OCI-LY7 (cell line): Measurements from ENCODE around the gene FZD8. TPM values are rescaled to one million over a fixed set of nuclear protein-coding genes. Genes with fewer than 3 reads are reported as not detected.

ENCODE experiments used
- BruUV-seq: library from RNA; stranded (reverse); fragments of 400-500 nt; replicated peaks from 2 replicates; lab custom pipeline; 2021; lab: Mats Ljungman, UMichigan
- CTCF ChIA-PET: fragments of 300-600 bp; sonication (Branson Sonifier 250); formaldehyde crosslinking; loops from one replicate; lab custom pipeline; 2022; ENCODE audit warnings: antibody characterized with exemption; ENCODE audit not compliant: unreplicated experiment; lab: Charles Lee
- POLR2A ChIA-PET: fragments of 300-600 bp; sonication (Branson Sonifier 250); formaldehyde crosslinking; loops from one replicate; lab custom pipeline; 2022; ENCODE audit warnings: antibody characterized with exemption; lab: Charles Lee
- DNase-seq: peaks from one replicate; pipeline ENCODE4 v3.0.0-alpha.2; 2015; ENCODE audit warnings: low spot score
- H2AFZ ChIP-seq: fragments of 200-600 bp; sonication (generic), shearing (Covaris generic); 2 replicates; pipeline ENCODE4 v1.6.1; 2014; ENCODE audit warnings: mild to moderate bottlenecking, antibody characterized with exemption, low read length, moderate library complexity
- H3K27ac ChIP-seq: fragments of 200-600 bp; sonication (generic); 2 replicates; pipeline ENCODE4 v1.5.1; 2014; ENCODE audit warnings: mixed run types, low read depth, mild to moderate bottlenecking, moderate library complexity, low read length, inconsistent platforms; ENCODE audit not compliant: poor library complexity, severe bottlenecking
- H3K36me3 ChIP-seq: fragments of 200-600 bp; sonication (generic); 2 replicates; pipeline ENCODE4 v1.6.1; 2014; ENCODE audit warnings: mild to moderate bottlenecking, antibody characterized with exemption, low read length, moderate library complexity, mixed read lengths; ENCODE audit not compliant: insufficient read depth
- H3K4me1 ChIP-seq: fragments of 200-600 bp; sonication (generic); 2 replicates; pipeline ENCODE4 v1.5.1; 2014; ENCODE audit warnings: mild to moderate bottlenecking, low read length; ENCODE audit not compliant: insufficient read depth, poor library complexity, severe bottlenecking
- H3K4me2 ChIP-seq: fragments of 200-600 bp; sonication (generic); 2 replicates; pipeline ENCODE4 v1.6.1; 2014; ENCODE audit warnings: mild to moderate bottlenecking, low read length
- H3K4me3 ChIP-seq: fragments of 200-600 bp; sonication (generic); 2 replicates; pipeline ENCODE4 v1.5.1; 2014; ENCODE audit warnings: mild to moderate bottlenecking, low read depth, low read length; ENCODE audit not compliant: poor library complexity, severe bottlenecking
- H3K79me2 ChIP-seq: fragments of 200-600 bp; sonication (generic); 2 replicates; pipeline ENCODE4 v1.6.1; 2016; ENCODE audit warnings: low read depth, mild to moderate bottlenecking, low read length, moderate library complexity, mixed read lengths; ENCODE audit not compliant: insufficient read depth
- H3K9me2 ChIP-seq: fragments of 200-600 bp; sonication (generic); 2 replicates; pipeline ENCODE4 v1.6.1; 2016; ENCODE audit warnings: mild to moderate bottlenecking, low read length, mixed read lengths; ENCODE audit not compliant: insufficient read depth
- H3K9me3 ChIP-seq: fragments of 200-600 bp; sonication (generic); 2 replicates; pipeline ENCODE4 v1.6.1; 2014; ENCODE audit warnings: mild to moderate bottlenecking, mixed run types, low read length, mixed read lengths
- H4K20me1 ChIP-seq: fragments of 200-600 bp; sonication (generic); 2 replicates; pipeline ENCODE4 v1.6.1; 2014; ENCODE audit warnings: mild to moderate bottlenecking, antibody characterized with exemption, low read length, moderate library complexity, mixed read lengths; ENCODE audit not compliant: insufficient read depth
- CTCF ChIP-seq: fragments of 200-600 bp; sonication (generic); conservative IDR thresholded peaks from 2 replicates; pipeline ENCODE4 v1.5.1; 2014; ENCODE audit warnings: mild to moderate bottlenecking, antibody characterized with exemption, low read length, moderate library complexity, mixed read lengths
- EZH2phosphoT487 ChIP-seq: fragments of 200-600 bp; sonication (generic); IDR thresholded peaks from 2 replicates; pipeline ENCODE4 v1.6.1; 2018; ENCODE audit warnings: low read depth, borderline replicate concordance, mild to moderate bottlenecking, mixed run types, antibody characterized with exemption, low read length, moderate library complexity, mixed read lengths
- intact Hi-C: fragments of 100-400 bp; cut with micrococcal nuclease; formaldehyde crosslinking; loops from one replicate; pipeline ENCODE4 v1.10.0; 2022; ENCODE audit not compliant: unreplicated experiment
- total RNA-seq, 2 experiments: library from RNA; depleted of rRNA in 1 of 2; stranded (reverse); fragments of >200 nt in 1 of 2; shearing (Covaris generic) in 1 of 2; gene quantifications; 2 replicates each; pipeline ENCODE4 v1.2.3, GENCODE V29; 2014 to 2022

FZD8 gene
- total RNA-seq, 2 experiments from 2014 or later, result 3.9 to 4.9 TPM

GRCh38 chr10:35674843-35675242 is 32.7 kb upstream of the FZD8 start:
- Histone ChIP-seq H4K20me1 (no peaks in the 10 kb centered on the region), H3K4me1 (no peaks in the 10 kb centered on the region), H3K4me2 (no peak overlapping the region), H3K27ac (no peak overlapping the region), H3K9me3 (no peaks in the 10 kb centered on the region), H3K4me3 (no peak overlapping the region), H3K9me2 (no peaks in the 10 kb centered on the region), H3K79me2 (no peaks in the 10 kb centered on the region), H3K36me3 (no peaks in the 10 kb centered on the region), H2AFZ (no peak overlapping the region)
- CTCF ChIA-PET, result no interaction called here
- no peak for DNase-seq
- intact Hi-C loops, result no loop called here
- no TSS peak for BruUV-seq
- POLR2A ChIA-PET, result interaction anchor here (0.6 kb wide), 2 partner anchors 310 to 1951 kb away, joined by 3 to 5 read pairs; no protein-coding TSS in a partner anchor
- TF ChIP-seq EZH2phosphoT487 (no peak), CTCF (no peak)

- Histone ChIP-seq H2AFZ (no peak overlapping the region), H3K9me3 (no peaks in the 10 kb centered on the region), H4K20me1 (no peaks in the 10 kb centered on the region), H3K27ac (no peak overlapping the region), H3K36me3 (no peaks in the 10 kb centered on the region), H3K4me3 (no peak overlapping the region), H3K4me1 (no peaks in the 10 kb centered on the region), H3K4me2 (no peak overlapping the region), H3K79me2 (no peaks in the 10 kb centered on the region), H3K9me2 (no peaks in the 10 kb centered on the region)
- DNase-seq, result no peak
- CTCF ChIA-PET, result no interaction called here
- intact Hi-C loops, result no loop called here
- no TSS peak for BruUV-seq
- POLR2A ChIA-PET, result interaction anchor here (0.7 kb wide), 1 partner anchor 44 kb away, joined by 3 read pairs; no protein-coding TSS in a partner anchor
- TF ChIP-seq CTCF (no peak), EZH2phosphoT487 (no peak)
Measured at GRCh38 chr10:35668865-35669650, 27.0 kb upstream of the FZD8 start.

- no peak overlapping the region for H2AFZ ChIP-seq
- no peaks in the 10 kb centered on the region for H4K20me1 ChIP-seq
- H3K36me3 ChIP-seq, result no peaks in the 10 kb centered on the region
- no peak overlapping the region for H3K4me3 ChIP-seq
- CTCF ChIA-PET, result no interaction called here
- TF ChIP-seq CTCF, result no peak
- no peak for TF ChIP-seq EZH2phosphoT487
- BruUV-seq, result no TSS peak
- no peak overlapping the region for H3K27ac ChIP-seq
- H3K79me2 ChIP-seq, result no peaks in the 10 kb centered on the region
- H3K4me2 ChIP-seq, result no peak overlapping the region
- DNase-seq, result no peak
- POLR2A ChIA-PET, result no interaction called here
- no peaks in the 10 kb centered on the region for H3K4me1 ChIP-seq
- H3K9me2 ChIP-seq, result no peaks in the 10 kb centered on the region
- H3K9me3 ChIP-seq, result no peaks in the 10 kb centered on the region
- intact Hi-C loops, result no loop called here
Measured at GRCh38 chr10:35667971-35668370, 25.9 kb upstream of the FZD8 start.
